ENCODE measurements around the gene USH1G.

USH1G gene

GRCh38 chr17:74938194-74938950 lies 15.3 kb upstream of the USH1G start:
- H3K4me3 ChIP-seq (ENCODE audit: low read depth, low read length): no peak overlapping the region
- TF ChIP-seq CTCF (IDR thresholded peaks at IDR 0.05; ENCODE audit: control insufficient read depth, extremely low read depth, insufficient read depth): no peak
- DNase-seq (ENCODE audit: low read depth): no peak

GRCh38 chr17:74937064-74938051 lies 14.3 kb upstream of the USH1G start:
- H3K4me3 ChIP-seq (ENCODE audit: low read depth, low read length): no peak overlapping the region
- no peak for TF ChIP-seq CTCF (IDR thresholded peaks at IDR 0.05; ENCODE audit: control insufficient read depth, extremely low read depth, insufficient read depth)
- no peak for DNase-seq (ENCODE audit: low read depth)

DNA sequence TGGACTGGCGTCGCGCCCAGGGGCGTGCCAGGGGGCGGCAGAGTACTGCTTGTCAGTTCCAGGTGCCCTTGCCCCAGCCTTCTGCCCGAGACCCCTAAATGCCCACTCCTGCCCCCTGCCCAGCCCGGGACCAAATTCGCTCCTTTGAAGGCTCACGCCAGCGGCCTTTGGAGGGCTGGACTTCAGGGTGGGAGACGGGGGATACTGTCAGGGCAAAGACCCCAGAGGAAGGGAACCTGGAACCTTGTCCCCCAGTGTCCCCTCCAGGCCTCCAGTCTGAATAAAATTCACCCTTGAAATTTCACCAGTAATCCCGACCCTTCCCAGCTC lies 13.4 kb upstream of the USH1G start:
- TF ChIP-seq CTCF (IDR thresholded peaks at IDR 0.05; ENCODE audit: control insufficient read depth, extremely low read depth, insufficient read depth): no peak
- no peak for DNase-seq (ENCODE audit: low read depth)
- H3K4me3 ChIP-seq (ENCODE audit: low read depth, low read length): no peak overlapping the region

- no peak for TF ChIP-seq CTCF (IDR thresholded peaks at IDR 0.05; ENCODE audit: control insufficient read depth, extremely low read depth, insufficient read depth)
- no peak within 1 kb of the TSS for H3K4me3 ChIP-seq (ENCODE audit: low read depth, low read length)
- DNase-seq (ENCODE audit: low read depth): no peak
Observed at GRCh38 chr17:74935585-74936469, 12.8 kb upstream of the USH1G start, which contains the start of gene OTOP3. TSS of gene OTOP3 (plus strand) at chr17:74935898. CDS start at chr17:74935922, 24 bp downstream.

DNA sequence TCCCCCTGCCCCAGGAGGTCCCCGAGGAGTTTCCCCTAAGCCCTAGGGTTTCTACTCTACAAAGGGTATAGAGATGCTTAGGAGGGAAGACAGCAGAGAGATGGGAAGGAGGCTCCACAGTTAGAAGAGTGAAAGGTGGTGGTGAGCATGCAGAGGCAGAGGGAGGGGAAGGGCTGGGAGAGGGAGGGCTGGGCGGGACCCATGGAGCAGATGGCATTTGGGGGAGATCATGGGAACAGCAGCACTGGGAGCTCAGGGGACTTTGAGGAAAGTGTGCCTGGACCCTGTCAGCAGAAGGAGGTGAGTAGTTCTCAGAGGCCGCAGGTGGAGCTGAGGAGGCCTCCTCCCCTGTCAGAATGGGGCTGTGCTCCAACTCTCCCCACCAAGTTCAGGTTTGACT lies 12.0 kb upstream of the USH1G start:
- H3K4me3 ChIP-seq (ENCODE audit: low read depth, low read length): no peak overlapping the region
- no peak for DNase-seq (ENCODE audit: low read depth)
- no peak for TF ChIP-seq CTCF (IDR thresholded peaks at IDR 0.05; ENCODE audit: control insufficient read depth, extremely low read depth, insufficient read depth)

DNA sequence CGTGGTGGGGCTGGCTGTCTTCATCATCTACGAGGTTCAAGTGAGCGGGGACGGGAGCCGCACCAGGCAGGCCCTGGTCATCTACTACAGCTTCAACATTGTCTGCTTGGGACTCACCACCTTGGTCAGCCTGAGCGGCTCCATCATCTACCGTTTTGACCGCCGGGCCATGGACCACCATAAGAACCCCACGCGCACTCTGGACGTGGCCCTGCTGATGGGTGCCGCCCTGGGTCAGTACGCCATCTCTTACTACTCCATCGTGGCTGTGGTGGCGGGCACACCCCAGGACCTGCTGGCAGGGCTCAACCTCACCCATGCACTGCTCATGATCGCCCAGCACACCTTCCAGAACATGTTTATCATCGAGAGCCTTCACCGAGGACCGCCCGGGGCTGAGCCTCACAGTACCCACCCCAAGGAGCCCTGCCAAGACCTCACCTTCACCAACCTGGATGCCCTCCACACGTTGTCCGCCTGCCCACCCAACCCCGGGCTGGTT lies 7.5 kb upstream of the USH1G start:
- no peak for DNase-seq (ENCODE audit: low read depth)
- TF ChIP-seq CTCF (IDR thresholded peaks at IDR 0.05; ENCODE audit: control insufficient read depth, extremely low read depth, insufficient read depth): no peak
- no peak overlapping the region for H3K4me3 ChIP-seq (ENCODE audit: low read depth, low read length)
